GM19395 (cell line): ENCODE data around the gene PPM1B.
"Not testable (repeated sequence)": the region's sequence is repeated elsewhere in the genome, so short reads cannot be mapped to it uniquely, and the experiment has no call there.

Source experiments
- ATAC-seq: cut with Tn5 transposase; IDR thresholded peaks from one replicate; pipeline ENCODE4 v1.9.1; 2021; ENCODE audit warnings: mild to moderate bottlenecking, moderate library complexity; ENCODE audit not compliant: unreplicated experiment

Gene PPM1B

DNA sequence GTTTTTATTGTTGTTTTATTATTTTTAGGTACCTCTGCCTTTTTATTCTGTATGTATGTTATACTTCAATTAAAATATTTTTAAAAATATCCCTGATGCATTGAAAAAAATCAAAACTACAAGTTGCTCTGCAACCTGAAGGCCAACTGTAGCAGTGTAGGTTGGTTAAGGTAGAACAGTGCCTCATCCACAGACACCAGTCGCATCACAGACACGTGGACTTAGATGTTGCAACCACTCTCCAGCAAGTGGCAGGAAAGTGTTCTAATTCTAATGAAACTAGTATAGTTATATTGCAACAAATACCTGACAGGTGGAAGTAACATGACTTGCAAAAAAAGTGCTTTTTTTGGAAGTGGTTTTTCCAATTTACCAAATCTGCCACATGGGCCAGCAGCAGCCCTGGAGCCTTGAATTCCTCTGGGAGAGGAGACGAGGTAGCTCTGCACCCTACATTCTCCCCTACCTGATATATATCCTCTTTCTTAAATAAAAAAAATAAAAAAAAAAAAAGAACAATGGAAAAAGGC is 78.2 kb downstream of the PPM1B start:
- no peak for ATAC-seq

DNA sequence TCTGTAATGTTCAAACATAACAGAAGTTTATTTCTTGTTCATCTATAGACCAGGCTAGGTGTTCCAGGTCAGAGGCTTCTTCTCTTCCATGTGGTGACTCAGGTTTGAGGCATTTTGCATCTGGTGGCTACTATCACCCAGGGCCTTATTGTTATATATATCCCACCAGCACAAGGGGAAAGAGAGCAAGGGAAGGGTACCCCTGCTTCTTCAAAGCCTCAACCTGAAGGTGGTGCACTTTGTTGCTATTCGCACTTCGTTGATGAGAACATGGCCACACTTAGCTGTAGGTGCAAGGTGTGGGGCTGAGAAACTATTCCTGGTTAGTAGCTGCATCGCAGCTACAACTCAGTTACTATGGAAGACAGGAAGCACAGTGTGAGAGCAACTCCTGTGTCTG is 79.2 kb downstream of the PPM1B start:
- ATAC-seq: no peak

DNA sequence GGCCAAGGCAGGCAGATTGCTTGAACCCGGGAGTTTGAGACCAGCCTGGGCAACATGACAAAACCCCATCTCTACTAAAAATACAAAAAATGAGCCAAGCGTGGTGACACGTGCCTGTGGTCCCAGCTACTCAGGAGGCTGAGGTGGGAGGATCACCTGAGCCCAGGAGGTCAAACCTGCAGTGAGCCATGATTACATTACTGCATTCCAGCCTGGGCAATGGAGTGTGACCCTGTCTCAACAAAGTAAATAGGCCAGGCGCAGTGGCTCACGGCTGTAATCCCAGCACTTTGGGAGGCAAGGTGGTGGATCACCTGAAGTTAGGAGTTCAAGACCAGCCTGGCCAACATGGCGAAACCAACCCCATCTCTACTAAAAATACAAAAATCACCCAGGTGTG is 80.6 kb downstream of the PPM1B start:
- not testable (repeated sequence) for ATAC-seq

- ATAC-seq: no peak
Observed at GRCh38 chr2:44250376-44250775, 81.7 kb downstream of the PPM1B start.

DNA sequence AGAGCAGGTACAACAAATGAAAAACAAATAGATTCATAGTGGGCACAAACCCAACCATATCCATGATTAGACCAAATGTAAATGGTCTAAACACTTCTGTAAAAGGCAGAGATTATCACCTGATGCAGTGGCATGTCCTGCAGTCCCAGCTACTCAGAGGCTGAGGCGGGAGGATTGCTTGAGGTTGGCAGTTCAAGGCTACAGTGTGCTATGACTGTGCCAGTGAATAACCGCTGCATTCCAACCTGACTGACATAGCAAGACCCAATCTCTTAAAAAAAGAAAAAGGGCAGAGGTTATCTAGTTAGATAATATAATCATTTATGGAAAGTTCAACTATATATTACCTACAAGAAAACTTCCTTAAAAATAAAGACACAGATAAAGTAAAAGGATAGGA is 85.3 kb downstream of the PPM1B start:
- no peak for ATAC-seq

DNA sequence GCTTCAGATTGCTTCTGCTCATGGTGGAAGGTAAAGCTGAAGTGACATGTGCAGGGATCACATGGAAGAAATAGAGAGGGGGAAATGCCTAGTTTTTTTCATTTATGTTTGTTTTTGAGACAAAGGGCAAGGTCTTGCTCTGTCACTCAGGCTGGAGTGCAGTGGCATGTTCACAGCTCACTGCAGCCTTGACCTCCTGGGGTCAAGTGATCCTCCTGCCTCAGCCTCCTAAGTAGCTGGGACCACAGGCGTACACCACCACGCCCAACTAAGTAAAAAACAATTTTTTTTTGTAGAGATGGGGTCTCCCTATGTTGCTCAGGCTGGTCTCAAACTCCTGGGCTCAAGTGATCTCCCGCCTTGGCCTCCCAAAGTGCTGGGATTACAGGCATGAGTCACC is 87.0 kb downstream of the PPM1B start:
- ATAC-seq: not testable (repeated sequence)

DNA sequence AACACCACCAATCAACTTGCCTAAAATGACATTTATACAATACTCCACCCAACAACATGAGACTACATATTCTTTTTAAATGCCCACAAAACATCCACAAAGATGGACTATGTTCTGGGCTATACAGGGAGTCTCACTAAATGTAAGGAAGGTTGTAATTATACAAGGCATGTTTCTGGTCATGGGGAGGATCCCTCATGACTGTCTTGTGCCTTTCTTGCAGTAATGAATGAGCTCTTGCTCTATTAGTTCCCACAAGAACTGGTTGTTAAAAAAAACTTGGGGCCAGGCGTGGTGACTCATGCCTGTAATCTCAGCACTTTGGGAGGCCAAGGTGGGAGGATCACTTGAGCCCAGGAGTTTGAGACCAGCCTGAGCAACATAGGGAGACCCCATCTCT is 89.1 kb downstream of the PPM1B start:
- ATAC-seq: not testable (repeated sequence)

GRCh38 chr2:44267269-44267795 is 98.7 kb downstream of the PPM1B start:
- no peak for ATAC-seq

DNA sequence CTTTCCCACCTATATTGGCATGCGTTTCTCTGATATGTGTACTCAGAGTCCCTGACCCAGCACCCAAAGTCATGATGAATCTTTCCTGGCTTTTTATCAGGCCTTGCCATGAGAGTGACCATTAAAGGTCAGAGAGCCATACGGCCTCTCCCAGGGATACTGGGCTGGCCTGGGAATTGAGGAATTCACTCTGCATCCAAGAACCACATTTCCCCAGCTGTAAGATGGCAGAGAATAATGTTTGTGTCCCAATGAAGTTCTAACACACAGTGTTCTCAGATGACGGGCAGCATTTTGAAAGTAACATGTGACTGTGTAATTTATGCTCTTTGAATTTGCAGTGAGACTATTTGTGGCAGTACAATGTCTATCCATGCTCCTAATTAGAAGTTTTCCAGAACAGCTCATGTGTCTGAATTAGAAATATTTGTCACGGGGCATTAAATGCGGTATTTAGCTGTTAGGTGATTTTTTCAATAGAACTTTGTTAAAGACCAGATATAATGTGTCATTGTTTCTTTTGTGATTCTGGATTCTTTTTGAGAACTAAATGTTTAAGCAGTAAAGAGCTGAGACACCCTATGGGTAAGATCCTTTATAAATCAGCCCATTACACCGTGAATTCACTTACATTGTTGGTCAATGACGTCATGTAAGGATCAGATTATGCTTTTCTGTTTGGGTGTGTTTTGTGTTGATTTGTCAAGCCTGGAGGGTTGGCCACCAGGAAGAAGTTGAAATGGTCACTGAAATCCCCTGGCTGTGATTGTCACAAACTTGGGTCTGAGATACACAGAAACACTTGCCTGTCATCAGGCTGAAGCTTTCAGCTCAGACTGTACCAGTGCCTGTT is 99.3 kb downstream of the PPM1B start:
- no peak for ATAC-seq

GRCh38 chr2:44269831-44270230 is 101.2 kb downstream of the PPM1B start:
- no peak for ATAC-seq

DNA sequence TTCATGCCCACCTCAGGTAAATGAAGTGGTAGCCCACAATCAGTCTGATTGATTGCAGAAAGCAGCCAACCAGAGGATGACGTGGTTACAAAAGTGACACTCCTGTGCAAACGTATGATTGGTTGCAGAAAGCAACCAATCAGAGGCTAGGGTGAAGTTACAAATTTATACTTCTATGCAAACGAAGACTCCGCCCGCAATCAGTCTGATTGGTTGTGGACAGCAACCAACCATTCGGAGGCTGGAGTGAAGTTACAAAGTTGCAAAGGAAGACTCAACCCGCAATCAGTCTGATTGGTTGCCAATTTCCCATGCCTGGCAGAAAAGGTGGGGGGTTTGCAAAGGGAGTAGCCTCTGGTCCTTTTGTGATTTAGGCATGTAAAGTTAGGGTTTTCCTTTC is 102.6 kb downstream of the PPM1B start:
- ATAC-seq: no peak

DNA sequence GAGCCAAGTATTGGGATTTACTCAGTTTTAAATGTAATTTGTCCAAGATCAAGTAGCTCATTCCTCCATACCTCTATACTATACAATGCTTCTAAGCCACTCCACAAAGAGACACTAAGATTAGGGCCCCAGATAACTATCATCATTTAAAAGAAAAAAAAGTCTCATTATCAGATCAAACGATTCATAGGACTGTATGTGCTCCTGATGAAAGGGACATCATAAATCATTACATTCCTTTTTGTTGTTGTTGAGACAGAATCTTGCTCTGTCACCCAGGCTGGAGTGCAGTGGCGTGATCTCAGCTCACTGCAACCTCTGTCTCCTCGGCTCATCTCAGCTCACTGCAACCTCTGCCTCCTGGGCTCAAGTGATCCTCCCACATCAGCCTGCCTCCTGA is 104.4 kb downstream of the PPM1B start:
- no peak for ATAC-seq

DNA sequence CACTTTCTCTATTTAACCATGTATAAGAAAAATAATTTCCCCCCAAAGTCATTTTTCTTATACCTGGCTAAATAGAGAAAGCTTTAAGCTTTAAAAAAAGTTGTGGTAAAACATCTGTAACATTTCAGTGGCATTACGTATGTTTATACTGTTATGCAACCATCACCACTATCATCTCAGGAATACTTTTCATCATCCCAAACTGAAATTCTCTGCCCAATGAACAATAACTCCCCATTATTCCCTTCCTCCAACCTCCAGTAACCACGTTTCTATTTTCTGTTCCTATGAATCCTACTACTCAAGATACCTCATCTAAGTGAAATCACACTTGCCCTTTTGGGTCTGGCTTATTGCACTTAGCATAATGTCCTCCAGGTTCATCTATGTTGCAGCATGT is 104.9 kb downstream of the PPM1B start:
- ATAC-seq: no peak

GRCh38 chr2:44275927-44276303 is 107.2 kb downstream of the PPM1B start:
- ATAC-seq: no peak

GRCh38 chr2:44277541-44277940 is 108.9 kb downstream of the PPM1B start:
- ATAC-seq: no peak

DNA sequence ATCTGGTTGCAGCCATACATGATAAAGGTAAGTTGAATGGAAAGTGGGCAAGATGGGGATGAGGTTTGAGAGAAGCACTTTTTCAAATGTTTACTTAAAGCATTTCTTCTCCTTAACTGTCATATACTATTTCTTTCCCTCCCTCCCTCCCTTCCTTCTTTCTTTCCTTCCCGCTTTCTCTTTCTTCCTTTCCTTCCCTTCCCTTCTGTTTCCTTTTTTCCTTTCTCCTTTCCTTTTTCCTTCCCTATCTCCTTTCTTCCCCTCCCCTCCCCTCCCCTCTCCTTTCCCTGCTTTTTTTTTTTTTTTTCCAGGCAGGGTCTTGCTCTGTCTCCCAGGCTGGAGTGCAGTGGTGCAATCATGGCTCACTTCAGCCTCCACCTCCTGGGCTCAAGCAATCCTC is 112.2 kb downstream of the PPM1B start:
- ATAC-seq: no peak
